Upper lobe of left lung (tissue), 4 donors: ENCODE data around the gene MRPS2.

ENCODE experiments used
- POLR2A ChIP-seq, 4 donors: fragments of 450-650 bp; IDR thresholded peaks; one replicate each; pipeline ENCODE4 v1.5.1; 2016 to 2017; ENCODE audit warnings: antibody characterized with exemption in 4 of 4, mild to moderate bottlenecking in 2 of 4
- POLR2AphosphoS5 ChIP-seq, 2 donors: sonication (generic); formaldehyde crosslinking; IDR thresholded peaks; one replicate each; pipeline ENCODE4 v1.5.1; 2017; ENCODE audit warnings: antibody characterized with exemption in 2 of 2

DNA sequence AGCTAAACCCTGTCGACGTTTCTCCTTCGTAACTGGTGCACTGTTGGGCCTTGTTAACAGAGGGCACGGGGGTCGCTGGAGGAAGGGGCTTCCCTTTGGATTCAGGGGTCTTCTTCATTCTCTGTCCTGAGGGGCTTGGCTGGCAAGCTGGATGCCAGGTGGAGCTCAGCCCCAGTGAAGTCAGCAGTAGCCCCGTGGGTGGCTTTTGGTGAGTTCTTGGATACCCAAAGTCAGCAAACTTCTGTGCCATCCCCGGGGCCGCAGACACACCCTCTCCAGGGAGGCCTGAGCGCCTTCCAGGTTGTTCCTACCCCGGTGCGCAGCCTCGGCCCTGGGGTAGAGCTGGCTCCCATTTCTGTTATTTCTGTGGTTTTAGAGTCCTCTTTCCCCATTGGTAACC, 33.2 kb downstream of the MRPS2 start:
- TF ChIP-seq POLR2AphosphoS5 (IDR thresholded peaks at IDR 0.05): no peak
- no peak for TF ChIP-seq POLR2A (IDR thresholded peaks at IDR 0.05)
